Transverse colon (tissue), 4 donors: ENCODE measurements around the gene SSH2.

Source experiments
- EP300 ChIP-seq: sonication (generic); formaldehyde crosslinking; IDR thresholded peaks from one replicate; pipeline ENCODE4 v1.6.1; 2017; ENCODE audit warnings: antibody characterized with exemption, low read depth
- POLR2A ChIP-seq: fragments of 450-650 bp; IDR thresholded peaks from one replicate; pipeline ENCODE4 v1.6.1; 2016; ENCODE audit warnings: antibody characterized with exemption, mild to moderate bottlenecking, moderate library complexity
- POLR2AphosphoS5 ChIP-seq, 3 donors: sonication (generic); formaldehyde crosslinking; IDR thresholded peaks; one replicate each; pipeline ENCODE4 v1.6.1; 2016; ENCODE audit warnings: antibody characterized with exemption in 3 of 3
- TF ChIP-seq, protein P1 (sequence below), 5 experiments: fragments of 200-600 bp in 3 of 5; fragments of 450-650 bp in 2 of 5; sonication (generic) in 3 of 5; IDR thresholded peaks; 1 replicate in 2 of 5; 2 replicates in 3 of 5; pipeline ENCODE4 v1.5.1; 2016 to 2017; ENCODE audit warnings: antibody characterized with exemption in 5 of 5, inconsistent platforms in 3 of 5, mild to moderate bottlenecking in 2 of 5, moderate library complexity in 1 of 5

- TF ChIP-seq, protein P1, sequence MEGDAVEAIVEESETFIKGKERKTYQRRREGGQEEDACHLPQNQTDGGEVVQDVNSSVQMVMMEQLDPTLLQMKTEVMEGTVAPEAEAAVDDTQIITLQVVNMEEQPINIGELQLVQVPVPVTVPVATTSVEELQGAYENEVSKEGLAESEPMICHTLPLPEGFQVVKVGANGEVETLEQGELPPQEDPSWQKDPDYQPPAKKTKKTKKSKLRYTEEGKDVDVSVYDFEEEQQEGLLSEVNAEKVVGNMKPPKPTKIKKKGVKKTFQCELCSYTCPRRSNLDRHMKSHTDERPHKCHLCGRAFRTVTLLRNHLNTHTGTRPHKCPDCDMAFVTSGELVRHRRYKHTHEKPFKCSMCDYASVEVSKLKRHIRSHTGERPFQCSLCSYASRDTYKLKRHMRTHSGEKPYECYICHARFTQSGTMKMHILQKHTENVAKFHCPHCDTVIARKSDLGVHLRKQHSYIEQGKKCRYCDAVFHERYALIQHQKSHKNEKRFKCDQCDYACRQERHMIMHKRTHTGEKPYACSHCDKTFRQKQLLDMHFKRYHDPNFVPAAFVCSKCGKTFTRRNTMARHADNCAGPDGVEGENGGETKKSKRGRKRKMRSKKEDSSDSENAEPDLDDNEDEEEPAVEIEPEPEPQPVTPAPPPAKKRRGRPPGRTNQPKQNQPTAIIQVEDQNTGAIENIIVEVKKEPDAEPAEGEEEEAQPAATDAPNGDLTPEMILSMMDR (IDR thresholded peaks at IDR 0.05) = no peak
- TF ChIP-seq POLR2AphosphoS5 (IDR thresholded peaks at IDR 0.05) = no peak
- TF ChIP-seq POLR2A = no peak
- no peak for TF ChIP-seq EP300
Observed at GRCh38 chr17:29839656-29840055, 90.4 kb downstream of the SSH2 start.
